Epithelial cell of prostate (primary cell): ENCODE results near the gene TICAM2.
"Not testable (repeated sequence)": the region's sequence is repeated elsewhere in the genome, so short reads cannot be mapped to it uniquely, and the experiment has no call there.

ENCODE experiments used
- DNase-seq: peaks from one replicate; pipeline ENCODE4 v3.0.0-alpha.2; 2011; ENCODE audit warnings: low read depth, low spot score
- H3K27ac ChIP-seq: fragments of 450-650 bp; 2 replicates; pipeline ENCODE4 v1.5.1; 2017; ENCODE audit warnings: mild to moderate bottlenecking

TICAM2 gene

GRCh38 chr5:115601701-115602590 is at the start of gene TICAM2:
TICAM2 (minus strand) TSS chr5:115602479; CDS start chr5:115581256, 21,223 bp downstream.
- DNase-seq, result no peak
- peak within 1 kb of the TSS; percentile 22 for H3K27ac ChIP-seq

GRCh38 chr5:115649541-115649940 is 47.3 kb upstream of the TICAM2 start:
- no peak overlapping the region for H3K27ac ChIP-seq
- DNase-seq, result no peak

- no peak for DNase-seq
- no peak overlapping the region for H3K27ac ChIP-seq
Observed at GRCh38 chr5:115648056-115648455, 45.8 kb upstream of the TICAM2 start.

- not testable (repeated sequence) for DNase-seq, H3K27ac ChIP-seq
Observed at GRCh38 chr5:115645386-115645785, 43.1 kb upstream of the TICAM2 start.

GRCh38 chr5:115644046-115644445 is 41.8 kb upstream of the TICAM2 start:
- no peak overlapping the region for H3K27ac ChIP-seq
- DNase-seq, result no peak

- no peak for DNase-seq
- no peak overlapping the region for H3K27ac ChIP-seq
Observed at GRCh38 chr5:115641948-115642347, 39.7 kb upstream of the TICAM2 start.

GRCh38 chr5:115640274-115640673 is 38.0 kb upstream of the TICAM2 start:
- no peak for DNase-seq
- no peak overlapping the region for H3K27ac ChIP-seq

- H3K27ac ChIP-seq, result no peak overlapping the region
- DNase-seq, result no peak
Observed at GRCh38 chr5:115639377-115639776, 37.1 kb upstream of the TICAM2 start.

GRCh38 chr5:115637507-115637906 is 35.2 kb upstream of the TICAM2 start:
- no peak overlapping the region for H3K27ac ChIP-seq
- no peak for DNase-seq

- H3K27ac ChIP-seq, result no peak overlapping the region
- no peak for DNase-seq
Observed at GRCh38 chr5:115636008-115636407, 33.7 kb upstream of the TICAM2 start.

- no peak for DNase-seq
- no peak overlapping the region for H3K27ac ChIP-seq
Observed at GRCh38 chr5:115634343-115635132, 32.3 kb upstream of the TICAM2 start.

GRCh38 chr5:115629903-115630302 is 27.6 kb upstream of the TICAM2 start:
- no peak for DNase-seq
- H3K27ac ChIP-seq, result no peak overlapping the region

GRCh38 chr5:115627295-115627865 is 25.1 kb upstream of the TICAM2 start:
- H3K27ac ChIP-seq, result no peak overlapping the region
- no peak for DNase-seq

GRCh38 chr5:115626445-115626823 is 24.2 kb upstream of the TICAM2 start:
- no peak for DNase-seq
- H3K27ac ChIP-seq, result peak overlapping the region; percentile 76

GRCh38 chr5:115625579-115626444 is 23.5 kb upstream of the TICAM2 start, which contains the start of gene TMED7:
TMED7 (minus strand) TSS chr5:115626036; CDS start chr5:115625792, 244 bp downstream.
- peak; percentile 84 for DNase-seq
- peak within 1 kb of the TSS; percentile 76 for H3K27ac ChIP-seq

GRCh38 chr5:115624994-115625393 is 22.7 kb upstream of the TICAM2 start:
- DNase-seq, result no peak
- peak overlapping the region; percentile 76 for H3K27ac ChIP-seq

GRCh38 chr5:115623658-115624057 is 21.4 kb upstream of the TICAM2 start:
- DNase-seq, result no peak
- H3K27ac ChIP-seq, result no peak overlapping the region

- DNase-seq, result no peak
- H3K27ac ChIP-seq, result no peak overlapping the region
Observed at GRCh38 chr5:115621365-115621900, 19.2 kb upstream of the TICAM2 start.

GRCh38 chr5:115616892-115617291 is 14.6 kb upstream of the TICAM2 start:
- H3K27ac ChIP-seq, result no peak overlapping the region
- DNase-seq, result no peak

GRCh38 chr5:115616472-115616871 is 14.2 kb upstream of the TICAM2 start:
- no peak for DNase-seq
- no peak overlapping the region for H3K27ac ChIP-seq
